HS-27A (cell line): ENCODE results near the gene ATP8A1.

Source experiments
- DNase-seq: peaks from one replicate; pipeline ENCODE4 v3.0.0-alpha.2; 2012; ENCODE audit warnings: low read depth, missing footprints

ATP8A1 gene

GRCh38 chr4:42649870-42650269, 7.0 kb downstream of the ATP8A1 start:
- no peak for DNase-seq

- DNase-seq = no peak
These were observed 9.8 kb downstream of the ATP8A1 start for GRCh38 chr4:42646999-42647541.

DNA sequence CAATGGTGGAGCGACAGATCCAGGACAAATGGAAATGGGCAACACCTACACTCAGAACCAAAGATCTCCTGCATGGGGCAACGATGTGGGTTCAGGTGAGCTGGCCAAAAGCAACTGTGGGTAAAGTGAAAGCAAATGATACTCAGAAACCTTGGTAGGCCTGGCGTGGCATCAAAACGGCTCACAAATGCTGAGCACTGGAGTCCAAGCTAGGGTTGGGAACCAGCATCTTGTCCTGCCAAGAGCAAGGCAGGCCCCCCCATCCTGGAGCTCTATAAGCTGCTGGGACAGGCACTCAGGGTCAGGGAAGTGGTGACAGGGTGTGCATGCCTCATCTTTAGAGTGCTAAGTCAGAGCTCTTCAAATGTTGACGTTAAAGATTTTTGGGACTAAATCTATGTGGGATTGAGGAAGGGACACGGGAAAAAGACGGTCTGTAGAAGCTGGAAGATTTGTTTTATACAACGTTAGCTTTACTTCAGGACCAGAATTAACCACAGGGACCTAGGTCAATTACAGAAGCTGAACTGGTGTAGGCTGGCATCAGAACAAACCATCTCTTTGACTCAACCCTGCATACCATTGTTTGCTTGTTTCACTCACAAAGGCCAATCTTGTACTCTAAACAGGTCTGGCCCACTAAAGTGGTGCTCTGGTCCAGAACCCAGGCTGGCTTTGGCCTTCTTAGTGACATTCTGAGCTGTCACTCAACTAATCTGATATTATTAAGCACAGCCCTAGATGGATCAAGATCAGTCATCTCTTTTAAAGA, 10.7 kb downstream of the ATP8A1 start:
- DNase-seq = no peak

DNA sequence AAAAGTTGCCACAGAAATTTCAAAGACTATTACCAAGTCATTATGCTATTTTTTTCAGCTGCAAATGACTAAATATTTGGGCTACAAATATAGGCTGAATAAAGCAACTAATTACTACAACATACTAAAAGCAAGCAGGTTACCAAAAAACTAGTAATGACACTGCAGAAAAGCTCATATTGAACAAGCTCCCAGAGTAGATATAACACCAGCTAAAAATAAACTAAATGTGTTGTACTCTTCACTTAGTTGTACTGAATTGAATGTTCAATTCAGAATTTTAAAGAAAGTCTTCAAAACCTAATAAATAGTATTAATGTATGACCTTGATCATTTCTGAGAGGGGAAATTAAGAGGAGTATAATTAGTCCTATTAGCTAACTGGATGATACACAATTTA, 12.0 kb downstream of the ATP8A1 start:
- DNase-seq = no peak

- DNase-seq = no peak
These were observed 13.2 kb downstream of the ATP8A1 start for GRCh38 chr4:42643685-42644084.

- no peak for DNase-seq
These were observed 13.9 kb downstream of the ATP8A1 start for GRCh38 chr4:42642845-42643615.

DNA sequence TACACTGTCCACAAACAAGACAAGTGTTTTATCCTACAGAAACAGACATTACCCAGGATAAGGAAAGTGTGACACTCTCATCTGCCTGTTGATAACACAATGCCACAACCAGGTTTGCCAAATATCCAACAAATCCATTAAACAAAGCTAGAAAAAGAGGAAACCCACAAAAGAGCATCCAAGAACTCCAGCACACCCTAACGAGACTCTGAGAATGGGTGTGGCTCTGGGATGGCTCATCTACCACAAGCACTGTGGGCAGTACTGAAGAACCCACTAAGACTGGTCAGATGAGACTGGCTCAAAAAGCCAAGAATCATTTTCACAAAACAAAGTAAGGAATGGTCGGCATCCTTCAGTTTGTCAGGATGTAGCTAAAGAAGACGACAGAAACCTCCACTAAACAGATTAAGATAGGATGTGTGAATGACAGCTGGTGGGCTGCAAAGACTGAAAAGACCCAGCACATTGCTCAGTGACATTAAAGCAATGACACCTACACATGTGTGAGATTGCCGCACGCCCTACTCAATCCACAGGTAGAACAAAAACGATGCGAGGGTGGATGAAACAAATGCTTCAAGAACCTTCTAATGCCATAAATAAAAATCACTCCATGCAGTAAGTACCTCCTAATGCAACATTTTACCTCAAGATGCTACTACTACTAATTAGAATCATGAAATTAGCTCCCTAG, 14.7 kb downstream of the ATP8A1 start:
- DNase-seq = no peak

DNA sequence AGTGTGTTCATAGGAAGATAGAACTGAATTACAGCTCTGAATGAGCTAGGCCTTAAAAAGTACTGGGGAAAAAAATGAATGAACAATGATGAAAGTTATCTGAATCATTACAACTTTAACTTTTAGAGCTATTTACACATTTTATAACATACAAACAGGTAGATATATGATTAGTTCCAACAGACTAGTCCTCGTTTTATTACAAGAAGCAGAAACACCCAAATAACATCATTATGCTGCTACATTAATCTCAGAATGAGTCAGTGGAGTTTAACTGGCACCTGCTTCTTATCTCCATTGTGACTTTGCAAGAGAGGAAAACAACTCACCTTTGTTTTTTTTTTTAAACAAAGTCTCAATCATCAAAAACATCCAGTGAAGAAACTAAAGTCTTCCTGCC, 15.2 kb downstream of the ATP8A1 start:
- DNase-seq = no peak

GRCh38 chr4:42641161-42641560, 15.7 kb downstream of the ATP8A1 start:
- no peak for DNase-seq

DNA sequence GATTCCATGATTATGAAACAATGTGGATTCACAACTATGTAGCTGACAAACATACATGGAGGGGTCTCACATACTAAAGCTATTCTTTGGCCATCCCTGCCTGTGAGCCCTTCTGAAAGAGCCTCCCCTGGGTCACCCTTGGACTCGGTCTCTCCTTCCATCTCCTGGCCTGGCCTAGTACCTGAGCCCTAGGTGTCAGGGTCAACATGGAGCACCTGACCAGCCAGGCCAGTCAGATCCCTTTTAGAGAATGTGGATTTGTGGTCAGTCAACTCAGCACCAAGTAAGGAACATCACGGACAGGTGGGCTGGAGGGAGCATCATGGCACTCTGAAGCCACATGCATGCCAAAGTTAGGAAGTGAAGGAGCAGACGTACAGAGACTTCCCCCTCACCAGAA, 16.3 kb downstream of the ATP8A1 start:
- no peak for DNase-seq

DNA sequence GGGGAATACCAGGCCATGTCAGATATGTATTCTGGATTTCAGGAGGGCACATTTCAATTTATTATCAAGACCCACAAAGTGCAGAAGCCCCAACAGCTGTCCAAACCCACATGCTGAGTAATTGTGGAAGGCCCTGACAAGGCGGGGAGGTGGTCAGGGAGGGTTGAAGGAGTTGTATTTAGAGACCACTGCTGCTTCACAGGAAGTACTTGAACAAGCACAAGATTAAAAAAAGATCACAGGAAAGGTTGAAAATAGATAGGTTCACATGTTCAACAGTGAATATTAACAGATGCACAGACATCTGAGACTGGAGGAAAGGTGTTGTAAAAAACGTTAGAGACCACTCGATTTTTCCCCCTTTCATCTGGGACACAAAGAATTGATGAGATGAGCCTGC, 17.9 kb downstream of the ATP8A1 start:
- no peak for DNase-seq

GRCh38 chr4:42638321-42638720, 18.6 kb downstream of the ATP8A1 start:
- DNase-seq = no peak

DNA sequence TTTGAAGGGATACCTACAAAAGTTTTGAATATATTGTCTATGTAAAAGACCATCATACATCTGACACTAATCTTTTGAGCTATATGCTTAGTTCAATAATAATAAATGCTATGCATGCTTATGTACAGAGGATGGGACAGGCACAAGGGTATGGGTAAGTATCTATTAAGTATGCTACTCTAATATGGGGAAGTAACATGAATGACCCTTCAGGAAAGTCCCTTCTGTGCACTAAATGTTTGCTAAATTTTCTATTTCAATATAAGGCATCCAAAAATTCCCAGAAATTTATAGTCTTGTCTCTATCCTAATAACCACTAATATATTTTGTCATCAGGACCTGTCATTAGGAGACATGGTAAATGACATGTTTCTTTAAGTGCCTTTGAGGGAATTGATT, 19.0 kb downstream of the ATP8A1 start:
- no peak for DNase-seq

DNA sequence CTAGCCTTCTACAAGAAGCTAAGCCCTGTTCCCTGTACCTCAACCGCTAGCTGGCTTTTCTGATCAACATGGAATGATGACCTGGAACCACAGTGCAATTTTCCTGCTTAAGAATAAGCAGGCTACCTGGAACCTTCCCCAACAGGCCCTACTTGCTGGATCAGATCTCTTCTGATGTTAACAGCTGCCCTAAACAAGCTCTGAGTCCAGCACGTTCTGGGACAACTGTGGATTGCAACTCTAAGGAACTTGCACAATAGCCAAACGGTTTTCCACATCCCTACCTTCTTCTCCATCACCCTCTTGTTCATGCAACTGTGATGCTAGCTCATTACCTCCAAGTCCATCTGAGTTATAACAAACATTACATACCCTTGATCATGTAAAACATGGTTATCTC, 19.8 kb downstream of the ATP8A1 start:
- no peak for DNase-seq

- DNase-seq = no peak
These were observed 20.3 kb downstream of the ATP8A1 start for GRCh38 chr4:42636645-42636949.

DNA sequence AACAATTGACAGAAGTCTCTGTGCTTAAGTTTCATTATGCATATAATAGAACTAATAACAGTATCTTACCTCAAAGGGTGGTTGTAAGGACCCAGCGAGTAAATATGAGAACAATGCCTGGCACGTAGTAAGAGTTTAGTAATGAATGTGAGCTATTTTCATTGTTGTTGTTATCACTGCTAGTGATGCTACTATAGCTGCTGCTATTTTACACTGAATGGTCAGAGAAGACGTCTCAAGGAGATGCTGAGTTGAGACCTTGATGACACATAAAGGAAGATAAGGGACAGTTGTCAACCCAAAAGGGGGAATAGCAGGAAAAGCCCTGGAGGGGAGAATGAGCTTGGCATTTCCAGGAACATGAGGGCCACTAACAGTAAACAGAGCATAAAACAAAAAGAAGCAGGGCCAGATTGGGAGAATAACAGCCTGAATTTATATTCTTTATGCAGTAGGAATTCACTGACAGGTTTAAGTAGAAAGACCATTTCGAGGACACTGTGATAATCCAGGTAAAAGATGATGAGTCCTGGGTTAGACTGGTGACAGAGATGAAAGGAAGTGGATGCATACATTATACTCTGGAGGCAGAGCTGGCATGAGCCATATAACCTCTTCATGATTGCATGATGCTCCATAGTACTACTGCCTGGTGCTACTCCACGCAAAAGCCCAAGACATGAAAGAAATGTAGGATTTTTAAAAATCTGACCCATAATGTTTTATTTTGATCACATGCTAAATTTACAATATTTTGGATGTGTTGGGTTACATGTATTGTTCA, 23.1 kb downstream of the ATP8A1 start:
- no peak for DNase-seq

- DNase-seq = no peak
These were observed 24.1 kb downstream of the ATP8A1 start for GRCh38 chr4:42632653-42633382.

- DNase-seq = no peak
These were observed 26.0 kb downstream of the ATP8A1 start for GRCh38 chr4:42630908-42631307.

GRCh38 chr4:42628740-42629139, 28.2 kb downstream of the ATP8A1 start:
- no peak for DNase-seq

- no peak for DNase-seq
These were observed 28.8 kb downstream of the ATP8A1 start for GRCh38 chr4:42627885-42628646.
